ENCODE results near the gene JPH2.
A peak's percentile ranks its signal among the peaks of the same experiment; 100 is the strongest.

Gene JPH2

DNA sequence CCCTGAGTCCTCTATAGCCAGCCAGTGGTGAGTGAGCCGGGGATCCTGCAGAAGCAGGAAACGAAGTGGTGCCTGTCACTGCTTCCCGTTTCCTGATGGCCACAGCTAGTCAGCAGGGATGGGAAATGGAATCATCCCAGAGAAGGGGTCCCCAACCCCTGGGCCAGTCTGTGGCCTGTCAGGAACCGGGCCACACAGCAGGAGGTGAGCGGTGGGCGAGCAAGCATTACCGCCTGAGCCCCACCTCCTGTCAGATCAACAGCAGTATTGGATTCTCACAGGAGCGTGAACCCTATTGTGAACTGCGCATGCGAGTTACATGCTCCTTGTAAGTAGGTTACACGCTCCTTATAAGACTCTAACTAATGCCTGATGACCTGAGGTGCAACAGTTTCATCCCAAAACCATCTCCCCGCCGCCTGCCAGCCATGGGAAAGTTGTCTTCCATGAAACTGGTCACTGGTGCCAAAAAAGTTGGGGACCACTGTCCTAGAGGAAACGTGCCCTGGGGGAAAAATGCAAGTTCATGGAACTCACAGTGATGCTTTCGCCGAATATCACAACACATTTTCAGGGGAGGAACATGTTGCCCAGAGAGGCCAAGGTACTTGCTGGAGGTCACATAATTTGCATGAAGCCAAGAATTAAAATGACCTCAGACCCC is 113.8 kb downstream of the JPH2 start:
- peak; percentile 13 for DNase-seq

DNA sequence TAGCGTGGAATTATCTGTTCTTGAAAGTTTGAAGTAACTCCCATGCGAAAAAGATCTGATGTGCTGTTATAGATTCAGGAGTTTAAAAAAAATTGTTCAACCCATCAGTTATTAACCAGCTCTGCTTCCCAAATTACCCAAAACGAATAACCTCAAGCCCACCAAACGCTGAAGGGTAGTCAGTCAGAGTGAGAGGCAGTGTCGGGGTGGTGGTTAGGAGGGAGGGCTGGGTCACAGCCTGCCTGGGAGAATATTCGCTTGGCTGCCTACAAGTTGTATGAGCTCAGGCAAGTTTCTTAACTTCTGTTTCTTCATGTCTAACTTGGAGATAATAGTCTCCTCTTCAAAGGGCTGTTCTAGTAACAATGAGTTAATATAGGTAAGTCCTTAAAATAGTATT is 114.6 kb downstream of the JPH2 start:
- DNase-seq, result no peak

GRCh38 chr20:44071526-44072111 is 115.4 kb downstream of the JPH2 start:
- no peak for DNase-seq

GRCh38 chr20:44071057-44071456 is 115.9 kb downstream of the JPH2 start:
- no peak for DNase-seq

- DNase-seq, result no peak
These were observed 116.7 kb downstream of the JPH2 start for GRCh38 chr20:44070139-44070900.

GRCh38 chr20:44069203-44070011 is 117.6 kb downstream of the JPH2 start:
- DNase-seq, result no peak

- DNase-seq, result peak; percentile 33
These were observed 118.4 kb downstream of the JPH2 start for GRCh38 chr20:44068316-44069201.

DNA sequence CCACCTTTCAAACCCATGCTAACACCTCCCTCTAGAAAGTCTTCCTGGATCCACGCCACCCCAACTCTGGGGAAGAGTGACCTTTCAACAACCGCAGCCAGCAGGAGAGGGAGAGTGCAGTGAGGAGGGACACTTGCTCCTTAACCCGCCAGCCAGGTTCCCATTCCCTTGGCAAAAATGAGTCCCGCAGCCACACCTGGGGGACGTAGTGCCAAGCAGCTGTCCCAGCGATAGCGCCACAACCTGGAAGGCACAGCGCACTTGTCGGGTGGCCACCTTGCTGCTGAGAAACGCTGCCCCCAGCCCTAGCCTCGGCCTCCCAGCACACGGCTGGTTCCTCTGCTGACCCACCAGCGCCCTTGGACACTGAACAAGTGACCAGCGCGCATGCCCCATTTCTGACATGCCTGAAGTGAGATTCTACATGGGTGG is 119.3 kb downstream of the JPH2 start:
- DNase-seq, result no peak

GRCh38 chr20:44066645-44067606 is 120.1 kb downstream of the JPH2 start:
- DNase-seq, result no peak

DNA sequence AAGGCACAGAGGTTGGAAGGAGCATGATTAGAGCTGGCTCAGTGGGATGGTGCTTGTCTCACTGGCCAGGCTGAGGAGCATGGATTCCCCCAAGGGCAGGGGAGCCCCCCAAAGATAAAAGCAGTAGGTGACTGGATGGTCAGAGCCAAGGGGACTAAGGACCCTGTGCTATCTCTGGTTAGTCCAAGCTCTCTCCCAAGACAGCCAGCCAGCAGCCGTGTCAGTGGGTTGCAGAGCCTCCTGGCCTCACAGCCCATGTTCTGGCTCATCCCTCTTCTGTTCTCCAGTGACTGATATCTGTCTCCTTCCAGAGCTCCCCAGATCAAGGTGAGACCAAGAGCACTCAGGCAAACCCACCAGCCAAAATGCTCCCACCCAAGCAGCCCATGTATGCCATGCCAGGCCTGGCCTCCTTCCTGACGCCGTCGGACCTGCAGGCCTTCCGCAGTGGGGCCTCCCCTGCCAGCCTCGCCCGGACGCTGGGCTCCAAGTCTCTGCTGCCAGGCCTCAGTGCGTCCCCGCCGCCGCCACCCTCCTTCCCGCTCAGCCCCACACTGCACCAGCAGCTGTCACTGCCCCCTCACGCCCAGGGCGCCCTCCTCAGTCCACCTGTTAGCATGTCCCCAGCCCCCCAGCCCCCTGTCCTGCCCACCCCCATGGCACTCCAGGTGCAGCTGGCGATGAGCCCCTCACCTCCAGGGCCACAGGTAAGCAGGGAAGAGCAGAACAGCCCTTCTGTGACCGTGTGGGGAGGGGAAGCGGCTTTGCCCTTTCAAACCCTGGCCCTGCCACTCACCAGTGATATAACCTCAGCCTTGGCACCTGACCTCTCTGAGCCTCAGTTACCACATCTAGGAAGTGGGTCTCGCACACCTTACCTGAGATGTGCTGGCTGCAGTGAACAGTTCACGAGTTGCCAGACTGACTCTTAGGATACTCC is 121.3 kb downstream of the JPH2 start:
- no peak for DNase-seq

DNA sequence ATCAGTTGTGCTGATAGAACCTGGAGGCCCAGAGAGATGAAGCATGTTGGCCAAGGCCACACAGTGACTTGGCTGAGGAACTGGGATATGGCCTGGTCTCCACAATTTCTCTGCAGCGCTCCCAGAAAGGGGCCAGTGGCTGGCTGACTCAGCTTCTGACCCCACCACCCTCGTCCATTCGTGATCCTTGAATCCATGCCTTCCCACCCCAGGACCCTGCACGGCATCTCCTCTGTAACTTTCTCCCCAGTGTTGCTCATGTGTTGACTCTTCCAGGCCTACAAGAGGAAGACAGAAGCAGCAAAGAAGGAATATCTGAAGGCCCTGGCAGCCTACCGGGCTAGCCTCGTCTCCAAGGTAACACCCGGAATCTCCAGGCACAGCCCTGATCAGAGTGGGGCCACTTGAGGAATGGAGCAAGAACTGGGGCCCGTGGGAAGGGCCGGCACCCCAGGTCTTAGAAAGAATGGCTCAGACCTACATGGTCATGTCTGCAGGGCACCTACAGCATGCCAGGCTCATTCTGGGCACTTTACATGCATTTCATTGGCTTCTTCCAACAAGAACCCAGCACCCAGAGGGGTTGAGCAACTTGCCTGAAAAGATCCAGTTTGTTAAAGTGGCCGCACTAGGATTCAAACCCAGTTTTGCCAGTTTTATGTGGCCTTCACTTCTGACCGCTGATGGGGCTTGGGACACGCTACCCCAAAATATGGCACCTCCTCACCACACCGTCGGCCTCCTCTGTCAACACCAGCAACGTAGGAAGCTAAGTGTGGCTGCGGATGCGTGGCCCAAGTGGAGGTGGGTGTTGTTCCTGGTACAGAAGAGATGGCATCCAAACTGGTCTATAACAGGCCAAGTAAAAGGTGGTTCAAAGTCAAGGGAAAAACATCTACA is 122.2 kb downstream of the JPH2 start:
- no peak for DNase-seq
